OCI-M1 (cell line): ENCODE results near the gene CSTF1.
"Not testable (repeated sequence)": the region's sequence is repeated elsewhere in the genome, so short reads cannot be mapped to it uniquely, and the experiment has no call there.

Source experiments
- DNase-seq: peaks from one replicate; lab custom pipeline; 2025; lab: John Stamatoyannopoulos, UW

CSTF1 gene

DNA sequence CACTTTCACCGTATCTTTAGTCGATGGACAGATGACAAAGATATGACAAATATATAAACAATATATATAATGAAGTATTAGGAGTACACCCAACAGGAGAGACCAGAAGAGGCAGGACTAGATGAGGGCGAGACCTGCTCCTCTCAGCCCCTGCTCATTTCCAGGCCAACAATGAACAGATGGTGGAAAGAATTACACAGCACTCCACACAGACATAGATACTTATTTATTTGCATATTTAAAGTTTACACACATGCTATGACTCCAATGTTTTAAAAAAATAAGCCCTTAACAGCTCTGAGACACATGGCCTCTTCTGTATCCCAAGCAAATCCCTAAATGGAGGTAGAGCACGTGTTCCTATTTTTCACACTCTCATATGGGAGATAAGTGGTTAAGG is 23.3 kb upstream of the CSTF1 start:
- no peak for DNase-seq

DNA sequence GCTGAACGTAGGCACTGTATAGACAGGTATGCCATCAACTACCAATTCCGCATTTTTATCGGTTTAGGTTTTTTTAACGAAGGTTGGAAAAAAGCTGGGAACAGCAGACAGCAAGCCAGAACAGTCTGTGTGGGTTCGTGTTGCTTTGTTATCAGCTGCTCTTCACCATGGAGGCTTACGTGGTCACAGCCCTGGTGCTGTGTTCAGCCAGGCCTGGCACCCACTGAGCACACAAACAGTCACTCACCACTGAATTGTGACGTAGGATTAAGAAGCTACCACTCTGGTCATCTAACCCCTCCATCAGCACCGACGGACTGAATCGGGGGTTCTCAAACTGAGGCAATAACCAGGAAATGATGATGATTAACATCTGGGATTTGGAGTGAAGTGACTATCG is 20.5 kb upstream of the CSTF1 start:
- no peak for DNase-seq

DNA sequence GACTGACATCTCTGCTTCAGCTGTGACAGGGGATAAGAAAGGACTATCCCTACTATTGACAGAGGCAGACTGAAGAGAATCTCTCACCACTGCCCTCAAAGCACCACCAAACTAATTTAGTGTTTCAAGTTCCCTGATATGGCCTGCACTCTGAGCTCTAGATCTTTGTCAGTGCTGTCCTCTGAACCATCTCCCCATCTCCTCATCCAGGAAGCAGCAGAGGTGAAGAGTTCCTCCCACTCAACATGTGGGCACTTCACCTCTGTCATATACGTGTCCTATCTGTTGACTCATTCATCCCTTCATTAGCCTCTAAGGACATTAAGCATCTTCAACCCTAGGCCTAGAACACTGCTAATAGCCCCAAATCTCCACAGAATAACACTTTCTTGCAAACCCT is 19.6 kb upstream of the CSTF1 start:
- no peak for DNase-seq

- DNase-seq: peak; percentile 82
Observed at GRCh38 chr20:56373942-56374341, 18.5 kb upstream of the CSTF1 start.

DNA sequence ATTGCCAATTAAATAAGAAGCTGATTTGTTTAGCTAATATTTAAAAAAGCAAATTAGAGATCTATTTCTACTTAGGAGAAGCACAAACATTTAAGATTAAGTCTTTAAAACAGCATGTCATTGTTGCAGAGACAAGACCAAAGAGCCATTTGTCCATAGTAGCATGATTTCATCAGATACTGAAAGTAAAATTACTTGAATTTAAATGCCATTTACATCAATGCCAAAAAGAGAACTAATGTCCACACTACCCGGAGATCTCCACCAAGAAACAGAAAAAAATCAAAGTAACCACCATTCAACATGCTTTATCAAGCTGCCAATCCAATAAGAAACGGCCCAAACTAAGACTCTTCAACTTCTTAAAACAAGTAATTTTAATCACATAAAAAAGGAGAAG is 16.1 kb upstream of the CSTF1 start:
- peak; percentile 29 for DNase-seq

GRCh38 chr20:56378386-56378785 is 14.1 kb upstream of the CSTF1 start:
- DNase-seq: no peak

DNA sequence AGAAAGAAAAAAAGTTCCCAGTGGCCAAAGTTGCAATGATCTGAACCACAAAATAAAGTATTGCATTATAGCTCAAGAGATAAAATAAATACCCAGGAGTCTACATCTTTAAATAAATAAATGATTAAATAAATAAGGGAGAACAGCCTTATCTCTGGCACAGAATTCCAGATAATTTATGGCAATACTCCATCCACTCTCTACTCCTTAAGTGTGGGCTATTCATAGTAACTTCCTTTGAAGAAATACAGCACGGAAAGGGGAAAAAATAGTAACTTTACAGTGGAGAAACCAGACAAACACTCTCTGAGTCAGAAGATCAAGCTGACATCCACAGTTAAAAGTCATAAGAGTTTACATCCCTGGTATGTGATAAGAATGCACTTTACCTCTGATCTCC is 12.1 kb upstream of the CSTF1 start:
- DNase-seq: no peak

DNA sequence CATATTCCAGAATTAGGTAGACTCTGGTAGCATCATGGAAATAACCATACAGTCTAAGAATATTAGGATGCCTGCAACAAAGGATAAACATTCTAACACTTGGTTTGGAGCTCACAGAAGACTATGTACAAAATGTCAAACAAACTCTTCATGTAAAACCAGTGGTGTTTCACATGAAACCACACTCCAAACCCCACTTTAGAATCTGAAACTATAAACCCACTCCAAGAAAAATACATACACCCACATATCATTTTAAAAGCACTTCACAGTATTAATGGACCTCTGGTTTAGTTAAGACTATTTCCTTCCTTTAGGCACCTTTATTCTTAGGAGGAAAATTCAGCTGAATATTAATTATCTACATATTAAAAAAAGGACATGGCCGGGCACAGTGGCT is 10.9 kb upstream of the CSTF1 start:
- DNase-seq: no peak

- DNase-seq: peak; percentile 47
Observed at GRCh38 chr20:56382696-56383095, 9.7 kb upstream of the CSTF1 start.

DNA sequence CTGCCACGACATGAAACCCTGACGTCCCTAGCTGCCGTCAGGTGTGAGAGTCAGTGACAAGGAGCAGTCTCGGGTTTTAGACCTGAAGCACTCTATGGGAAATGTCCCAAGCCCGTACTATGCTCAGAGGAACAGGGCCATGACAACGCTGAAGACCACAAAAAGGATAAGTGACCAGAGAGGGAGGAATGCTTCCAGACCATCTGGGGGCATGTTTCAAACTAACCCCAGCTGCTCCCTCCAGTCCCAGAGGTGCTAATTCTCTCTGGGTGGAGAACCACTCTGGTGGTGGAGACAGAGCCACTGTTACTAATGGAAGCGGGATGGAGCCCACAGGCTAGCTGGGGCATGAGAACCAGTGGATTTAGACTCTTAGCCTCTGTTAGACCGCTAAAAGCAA is 9.1 kb upstream of the CSTF1 start:
- DNase-seq: no peak

DNA sequence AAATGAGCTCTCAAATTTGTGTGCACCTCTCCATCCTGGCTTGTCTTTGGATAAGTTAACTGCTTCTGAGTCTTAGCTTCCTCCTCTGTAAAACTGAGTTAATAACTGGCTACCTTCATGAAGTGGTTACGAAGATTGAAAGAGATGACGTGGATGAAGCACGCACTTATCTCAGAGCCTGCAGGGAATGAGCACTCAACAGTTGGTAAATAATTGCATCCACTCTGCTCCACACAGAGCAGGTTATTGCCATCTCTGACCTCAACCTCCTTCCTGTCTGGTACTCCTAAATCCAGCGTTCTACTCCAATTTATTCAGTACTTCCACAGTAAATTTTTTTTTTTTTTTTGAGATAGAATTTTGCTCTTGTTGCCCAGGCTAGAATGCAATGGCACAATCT is 7.3 kb upstream of the CSTF1 start:
- no peak for DNase-seq

DNA sequence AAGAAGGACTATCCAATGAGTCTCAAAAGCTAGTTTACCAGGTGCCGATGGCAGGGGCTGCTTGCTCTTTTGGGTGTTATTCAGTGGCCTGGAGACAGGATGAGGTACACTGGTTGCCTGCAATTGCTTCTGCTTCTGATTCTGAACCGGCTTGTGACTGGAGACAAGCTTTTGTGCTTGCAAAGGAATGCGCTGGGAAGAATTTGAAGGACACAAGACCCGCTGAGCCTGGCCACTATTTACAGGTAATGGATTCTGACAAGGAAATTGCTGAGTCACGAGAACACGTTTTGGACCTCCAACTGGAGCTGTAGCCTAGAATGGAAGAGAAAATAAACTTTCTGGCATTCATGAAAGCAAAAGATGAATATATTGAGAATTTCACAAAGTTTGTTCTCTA is 6.2 kb upstream of the CSTF1 start:
- no peak for DNase-seq

GRCh38 chr20:56388882-56389281 is 3.6 kb upstream of the CSTF1 start:
- no peak for DNase-seq

DNA sequence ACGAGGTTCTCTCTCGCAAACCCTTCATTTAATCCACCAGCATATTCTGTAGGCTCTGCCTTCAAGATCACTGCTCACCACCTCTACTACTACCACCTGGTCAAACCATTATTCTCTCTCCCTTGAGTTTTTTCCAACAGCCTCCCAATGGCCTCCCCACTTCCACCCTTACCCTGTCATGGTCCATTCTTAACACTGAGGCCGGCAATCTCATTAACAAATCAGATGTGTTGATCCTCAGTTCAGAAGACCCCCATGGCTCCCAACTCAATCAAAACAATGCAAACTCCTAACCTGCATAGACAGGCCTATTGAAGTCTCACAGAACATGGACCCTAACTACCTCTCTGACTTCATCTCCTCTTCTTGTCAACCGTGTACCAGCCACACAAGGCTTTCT is 2.6 kb upstream of the CSTF1 start:
- no peak for DNase-seq

DNA sequence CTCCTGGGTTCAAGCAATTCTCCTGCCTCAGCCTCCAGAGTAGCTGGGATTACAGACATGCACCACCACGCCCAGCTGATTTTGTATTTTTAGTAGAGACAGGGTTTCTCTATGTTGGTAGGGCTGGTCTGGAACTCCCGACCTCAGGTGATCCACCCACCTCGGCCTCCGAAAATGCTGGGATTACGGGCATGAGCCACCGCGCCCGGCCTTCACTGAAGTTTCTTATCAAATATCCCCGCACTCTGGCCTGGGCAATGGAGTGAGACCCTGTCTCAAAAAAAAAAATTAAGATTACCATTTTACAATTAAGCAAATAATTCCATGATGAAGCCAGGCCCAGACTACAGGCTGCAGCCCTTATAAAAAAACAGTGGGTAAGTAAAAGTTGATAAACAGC is 2.0 kb upstream of the CSTF1 start:
- DNase-seq: not testable (repeated sequence)

GRCh38 chr20:56391037-56391436 is 1.4 kb upstream of the CSTF1 start:
- peak; percentile 30 for DNase-seq

GRCh38 chr20:56391596-56392131 is 781 bp upstream of the CSTF1 start:
- DNase-seq: peak; percentile 45

GRCh38 chr20:56392881-56393482 is 537 bp downstream of the CSTF1 start:
- DNase-seq: peak; percentile 44

DNA sequence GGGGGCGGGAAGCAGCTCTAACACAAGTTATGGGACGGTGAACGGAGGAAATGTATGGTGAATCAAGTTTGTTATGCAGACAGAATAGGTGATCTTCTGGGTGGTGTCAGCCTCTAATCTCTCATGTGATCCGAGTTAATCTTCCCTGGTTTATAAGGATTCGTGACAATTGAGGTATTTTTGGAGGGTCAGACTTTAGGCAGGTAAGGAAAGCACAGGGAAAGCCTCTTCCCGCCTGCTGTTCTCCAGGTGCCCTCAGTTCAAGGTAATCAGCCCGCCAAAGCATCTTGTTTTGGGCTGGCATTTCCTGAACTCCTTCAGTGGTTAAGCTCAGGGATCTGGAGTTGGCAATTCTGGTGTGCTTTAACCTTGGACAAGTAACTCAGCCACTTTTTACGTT is 1.2 kb downstream of the CSTF1 start:
- no peak for DNase-seq

DNA sequence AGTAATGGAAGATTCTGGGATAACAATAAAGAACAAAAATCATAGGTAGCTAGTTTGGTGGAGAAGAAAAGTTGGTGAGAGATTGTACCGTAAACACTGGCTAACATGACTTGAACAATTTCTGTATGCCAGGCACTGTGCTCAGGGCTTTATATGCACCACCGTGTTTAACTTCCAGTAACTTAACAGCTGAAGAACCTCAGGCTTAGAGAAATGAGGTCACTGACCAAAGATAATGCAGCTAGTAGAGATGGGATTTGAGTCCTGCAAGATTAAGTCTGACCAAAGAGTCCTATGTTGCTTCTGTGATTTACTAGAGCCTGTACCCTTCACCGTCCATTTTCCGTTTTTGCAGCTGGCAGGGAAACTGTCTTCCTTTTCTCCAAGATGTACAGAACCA is 2.7 kb downstream of the CSTF1 start:
- DNase-seq: no peak

GRCh38 chr20:56400001-56400640 is 7.7 kb downstream of the CSTF1 start:
- peak; percentile 88 for DNase-seq

DNA sequence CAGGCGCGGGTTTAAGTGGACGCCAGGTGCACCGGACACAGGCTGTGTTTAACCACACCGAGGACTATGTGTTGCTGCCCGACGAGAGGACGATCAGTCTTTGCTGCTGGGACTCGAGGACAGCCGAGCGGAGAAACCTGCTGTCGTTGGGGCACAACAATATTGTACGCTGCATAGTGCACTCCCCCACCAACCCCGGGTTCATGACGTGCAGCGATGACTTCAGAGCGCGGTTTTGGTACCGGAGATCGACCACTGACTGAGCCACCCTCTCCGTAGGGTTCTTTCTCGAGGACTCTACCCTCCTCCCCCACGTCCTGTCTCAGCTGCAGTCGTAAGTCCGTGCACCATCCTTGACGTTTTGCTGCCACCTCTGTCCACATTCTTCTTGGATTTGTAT is 11.0 kb downstream of the CSTF1 start:
- DNase-seq: no peak

- DNase-seq: not testable (repeated sequence)
Observed at GRCh38 chr20:56405356-56405755, 12.9 kb downstream of the CSTF1 start.

GRCh38 chr20:56406910-56407309 is 14.5 kb downstream of the CSTF1 start:
- DNase-seq: no peak
